B cell (primary cell): ENCODE data around the gene CDC42BPG.

Experiments
- CTCF ChIP-seq: fragments of 200-600 bp; IDR thresholded peaks from one replicate; pipeline ENCODE4 v1.8.0; 2022; ENCODE audit warnings: antibody characterized with exemption, mild to moderate bottlenecking
- EZH2 ChIP-seq: IDR thresholded peaks from 2 replicates; pipeline ENCODE4 v1.6.1; 2012; ENCODE audit warnings: borderline replicate concordance, low read depth, mild to moderate bottlenecking, moderate library complexity, low read length; ENCODE audit not compliant: insufficient read depth, poor library complexity, severe bottlenecking

GRCh38 chr11:64878223-64878493 is 33.7 kb upstream of the CDC42BPG start:
- no peak for TF ChIP-seq CTCF
- no peak for TF ChIP-seq EZH2
